Body of pancreas (tissue), 4 donors: ENCODE data around the gene SLC34A3. TPM values are rescaled to one million over a fixed set of nuclear protein-coding genes. Genes with fewer than 3 reads are reported as not detected.

Experiments
- ATAC-seq: fragments of 150-250 bp; one replicate; pipeline ENCODE4 v1.9.1; 2016
- DNase-seq, 4 donors: peaks; one replicate each; pipeline ENCODE4 v3.0.0-alpha.2; 2019
- H3K27ac ChIP-seq, 4 donors: fragments of 200-600 bp; sonication (generic); 1 replicate in 3 of 4; 2 replicates in 1 of 4; pipeline versions ENCODE4 v1.5.1 to v1.6.1; 2016 to 2019; ENCODE audit warnings: mild to moderate bottlenecking in 1 of 4, mixed read lengths in 1 of 4, moderate library complexity in 1 of 4
- H3K27me3 ChIP-seq, 2 donors: fragments of 200-600 bp; sonication (generic); one replicate each; pipeline ENCODE4 v1.6.0; 2016; ENCODE audit warnings: mild to moderate bottlenecking in 1 of 2
- H3K36me3 ChIP-seq, 2 donors: fragments of 200-600 bp; sonication (generic); replicated peaks in 1 of 2; 2 replicates each; pipeline ENCODE4 v1.5.1; 2016; ENCODE audit warnings: low read depth in 2 of 2; ENCODE audit not compliant: insufficient read depth in 1 of 2
- H3K4me1 ChIP-seq: fragments of 200-600 bp; sonication (generic); one replicate; pipeline ENCODE4 v1.6.0; 2016
- H3K4me3 ChIP-seq, 2 donors: fragments of 200-600 bp; sonication (generic); 1 replicate in 1 of 2; 2 replicates in 1 of 2; pipeline ENCODE4 v1.5.1; 2016 to 2019
- H3K9me3 ChIP-seq, 3 donors: fragments of 200-600 bp; sonication (generic); 1 replicate in 2 of 3; 2 replicates in 1 of 3; pipeline ENCODE4 v1.5.1; 2016
- POLR2A ChIP-seq, 3 donors: fragments of 450-650 bp; IDR thresholded peaks; one replicate each; pipeline ENCODE4 v1.6.1; 2016; ENCODE audit warnings: antibody characterized with exemption in 3 of 3, mild to moderate bottlenecking in 2 of 3
- WGBS, 2 donors: methylation state at CpG; one replicate each; pipeline ENCODE4 v1.1.5; 2017; 5-methylcytosine and 5-hydroxymethylcytosine counted together
- intact Hi-C: fragments of 100-400 bp; cut with DNase I; formaldehyde crosslinking; loops from one replicate; pipeline ENCODE4 v1.15.1; 2023
- total RNA-seq, 2 donors: library from RNA; depleted of rRNA; stranded (reverse); fragments of >200 nt; gene quantifications; one replicate each; pipeline ENCODE4 v1.1.0, GENCODE V29; 2016
- TF ChIP-seq, protein P1 (sequence below), 7 experiments: fragments of 450-650 bp in 4 of 7; fragments of 200-600 bp in 3 of 7; sonication (generic) in 3 of 7; IDR thresholded peaks; one replicate each; pipeline ENCODE4 v1.5.1; 2016 to 2019; ENCODE audit warnings: antibody characterized with exemption in 7 of 7

The SLC34A3 gene
- total RNA-seq, 2 donors from 2014 or later: 0.33 TPM; not detected in 1

DNA sequence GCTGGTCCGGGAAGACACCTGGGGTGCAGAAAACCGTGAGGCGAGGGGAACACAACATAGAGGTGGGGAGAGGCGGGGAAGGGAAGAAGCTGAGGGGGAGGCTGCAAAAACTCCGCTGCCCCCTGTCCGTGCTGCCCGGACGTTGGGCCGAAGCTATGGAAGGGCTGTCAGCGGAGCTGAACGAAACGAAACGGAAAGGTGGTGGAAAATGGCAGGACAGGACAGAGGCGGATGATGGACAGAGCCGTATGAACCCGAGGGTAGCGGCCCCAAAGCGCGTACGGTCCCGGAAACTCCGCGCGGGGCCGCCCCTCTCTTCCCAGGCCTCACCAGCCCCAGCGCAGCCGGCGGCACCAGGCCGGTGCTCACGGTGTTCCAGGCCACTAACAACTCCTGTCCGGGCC, 42.6 kb upstream of the SLC34A3 start:
- no peak for DNase-seq
- Histone ChIP-seq H3K27me3 (no peaks in the 10 kb centered on the region), H3K27ac (peak overlapping the region; percentile 93 to 99 (median 95)), H3K4me1 (peaks cover 68% of the 10 kb centered on the region), H3K4me3 (peak overlapping the region; percentile 79 to 90), H3K9me3 (no peaks in the 10 kb centered on the region), H3K36me3 (peaks cover 8 to 11% of the 10 kb centered on the region in 2 donors)
- TF ChIP-seq POLR2A (IDR thresholded peaks at IDR 0.05): no peak
- TF ChIP-seq, protein P1, sequence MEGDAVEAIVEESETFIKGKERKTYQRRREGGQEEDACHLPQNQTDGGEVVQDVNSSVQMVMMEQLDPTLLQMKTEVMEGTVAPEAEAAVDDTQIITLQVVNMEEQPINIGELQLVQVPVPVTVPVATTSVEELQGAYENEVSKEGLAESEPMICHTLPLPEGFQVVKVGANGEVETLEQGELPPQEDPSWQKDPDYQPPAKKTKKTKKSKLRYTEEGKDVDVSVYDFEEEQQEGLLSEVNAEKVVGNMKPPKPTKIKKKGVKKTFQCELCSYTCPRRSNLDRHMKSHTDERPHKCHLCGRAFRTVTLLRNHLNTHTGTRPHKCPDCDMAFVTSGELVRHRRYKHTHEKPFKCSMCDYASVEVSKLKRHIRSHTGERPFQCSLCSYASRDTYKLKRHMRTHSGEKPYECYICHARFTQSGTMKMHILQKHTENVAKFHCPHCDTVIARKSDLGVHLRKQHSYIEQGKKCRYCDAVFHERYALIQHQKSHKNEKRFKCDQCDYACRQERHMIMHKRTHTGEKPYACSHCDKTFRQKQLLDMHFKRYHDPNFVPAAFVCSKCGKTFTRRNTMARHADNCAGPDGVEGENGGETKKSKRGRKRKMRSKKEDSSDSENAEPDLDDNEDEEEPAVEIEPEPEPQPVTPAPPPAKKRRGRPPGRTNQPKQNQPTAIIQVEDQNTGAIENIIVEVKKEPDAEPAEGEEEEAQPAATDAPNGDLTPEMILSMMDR (IDR thresholded peaks at IDR 0.05): no peak
- ATAC-seq: no peak
- 1% methylated on average over 25 to 31 of the region's 31 CpGs for WGBS, 2 donors
- intact Hi-C loops: no loop called here

DNA sequence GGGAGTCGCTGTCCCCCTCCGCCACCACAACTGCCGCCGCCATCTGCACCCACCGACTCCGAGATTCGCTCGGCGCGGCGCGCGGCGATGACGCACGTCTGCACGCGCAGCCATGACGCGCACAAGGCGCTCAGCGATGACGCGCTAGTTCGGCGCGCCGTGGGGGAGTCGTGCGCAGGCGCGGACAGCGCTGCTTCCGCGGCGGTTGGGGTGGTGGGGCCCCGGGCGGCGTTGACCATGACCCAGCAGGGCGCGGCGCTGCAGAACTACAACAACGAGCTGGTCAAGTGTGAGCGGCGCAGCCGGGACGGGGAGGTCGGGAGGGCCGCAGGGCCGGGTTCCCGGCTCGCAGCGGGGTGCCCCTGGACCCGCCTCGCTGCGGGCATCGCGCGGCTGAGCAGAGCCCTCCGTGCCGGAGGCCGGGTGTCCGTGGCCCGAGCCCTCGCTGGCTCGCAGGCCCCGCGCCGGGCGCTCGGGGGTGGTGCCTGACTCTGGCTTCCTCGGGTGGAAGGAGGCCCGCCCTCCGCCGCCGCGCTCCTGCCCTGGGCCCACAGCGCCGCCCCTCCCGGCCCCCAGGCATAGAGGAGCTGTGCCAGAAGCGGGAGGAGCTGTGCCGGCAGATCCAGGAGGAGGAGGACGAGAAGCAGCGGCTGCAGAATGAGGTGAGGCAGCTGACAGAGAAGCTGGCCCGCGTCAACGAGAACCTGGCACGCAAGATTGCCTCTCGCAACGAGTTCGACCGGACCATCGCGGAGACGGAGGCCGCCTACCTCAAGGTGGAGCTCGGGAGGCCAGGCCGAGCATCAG, 42.0 kb upstream of the SLC34A3 start, which contains the start of the genes ANAPC2 and SSNA1:
TSS of gene ANAPC2 (minus strand) at position 71 of the 807 bp plus-strand sequence. CDS start at position 43, 28 bp downstream.
TSS of gene SSNA1 (plus strand) at position 187 of the 807 bp plus-strand sequence. CDS start at position 238, 51 bp downstream.
- intact Hi-C loops: no loop called here
- Histone ChIP-seq H3K27ac (peak within 1 kb of the TSS; percentile 93 to 99 (median 95)), H3K4me3 (peak within 1 kb of the TSS; percentile 79 to 90), H3K27me3 (no peaks in the 10 kb centered on the region), H3K4me1 (peaks cover 74% of the 10 kb centered on the region), H3K9me3 (no peaks in the 10 kb centered on the region), H3K36me3 (peaks cover 3 to 6% of the 10 kb centered on the region in 2 donors)
- DNase-seq (peak; percentile 94), ATAC-seq (peak; percentile 87)
- WGBS, 2 donors: 0% methylated on average over 6 to 94 of the region's 98 CpGs
- TF ChIP-seq, protein P1 (IDR thresholded peaks at IDR 0.05): peak in 4 of 7 experiments; percentile 49 to 63 (median 54)
- peak; percentile 86 to 87 (median 86) for TF ChIP-seq POLR2A (IDR thresholded peaks at IDR 0.05)

DNA sequence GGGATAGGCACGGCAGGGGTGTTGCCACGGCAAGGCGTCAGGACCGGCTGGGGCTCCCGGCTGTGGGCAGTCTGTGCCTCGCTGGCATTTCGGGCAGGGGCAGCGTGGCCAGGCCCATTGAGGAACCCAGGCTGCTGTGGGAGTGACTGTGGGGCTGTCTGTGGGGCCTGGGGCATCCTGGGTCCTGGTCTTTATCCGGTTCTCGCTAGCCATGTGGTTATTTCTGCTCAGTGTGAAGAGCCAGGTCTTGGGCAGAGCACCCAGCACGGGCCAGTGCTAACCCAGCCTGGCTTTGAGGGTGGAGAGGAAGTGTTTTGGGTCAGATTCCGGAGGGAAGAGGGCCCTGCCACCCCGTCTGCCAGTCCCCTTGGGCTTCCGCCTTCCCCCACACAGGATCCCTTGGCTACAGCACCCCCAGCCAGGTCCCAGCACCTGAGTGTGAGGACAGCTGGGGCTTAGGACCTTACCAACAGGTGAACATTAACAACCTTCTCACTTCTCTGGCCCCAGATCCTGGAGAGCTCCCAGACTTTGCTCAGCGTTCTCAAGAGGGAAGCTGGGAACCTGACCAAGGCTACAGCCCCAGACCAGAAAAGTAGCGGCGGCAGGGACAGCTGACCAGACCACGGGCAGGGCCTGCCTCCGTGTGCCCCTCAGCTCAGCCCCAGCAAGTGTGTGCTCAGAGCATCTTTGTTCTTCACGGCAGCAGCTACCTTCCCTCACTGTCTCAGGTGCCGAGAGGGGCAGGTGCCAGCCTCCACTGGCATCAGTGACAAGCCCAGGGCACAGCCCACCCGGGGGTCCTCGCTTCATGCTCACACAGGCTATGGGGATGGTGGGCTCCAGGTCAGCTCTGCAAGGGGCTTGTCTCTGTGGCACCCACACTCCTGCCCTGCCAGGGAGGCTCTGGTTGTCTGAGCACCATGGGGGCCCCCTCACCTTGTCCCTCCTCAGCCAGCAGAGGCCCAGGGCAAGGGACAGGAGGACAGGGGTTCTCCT, 41.1 kb upstream of the SLC34A3 start:
- H3K4me1 ChIP-seq: peaks cover 83% of the 10 kb centered on the region
- WGBS, 2 donors: 7 to 14% methylated on average over 3 to 23 of the region's 23 CpGs
- ATAC-seq (peak; percentile 3), DNase-seq (peak; percentile 50 to 68 (median 67))
- H3K36me3 ChIP-seq: peaks cover 0 to 4% of the 10 kb centered on the region in 2 donors
- no peaks in the 10 kb centered on the region for H3K27me3 ChIP-seq
- no peaks in the 10 kb centered on the region for H3K9me3 ChIP-seq
- TF ChIP-seq POLR2A (IDR thresholded peaks at IDR 0.05): no peak
- TF ChIP-seq, protein P1 (IDR thresholded peaks at IDR 0.05): peak in 1 of 7 experiments; percentile 23
- intact Hi-C loops: loop anchor here (5.0 kb wide), 1 partner anchor 43 kb away; the partner anchor contains the start of gene SLC34A3
- H3K27ac ChIP-seq: peak overlapping the region; percentile 93 to 99 (median 95)
- peak overlapping the region; percentile 79 to 90 for H3K4me3 ChIP-seq

DNA sequence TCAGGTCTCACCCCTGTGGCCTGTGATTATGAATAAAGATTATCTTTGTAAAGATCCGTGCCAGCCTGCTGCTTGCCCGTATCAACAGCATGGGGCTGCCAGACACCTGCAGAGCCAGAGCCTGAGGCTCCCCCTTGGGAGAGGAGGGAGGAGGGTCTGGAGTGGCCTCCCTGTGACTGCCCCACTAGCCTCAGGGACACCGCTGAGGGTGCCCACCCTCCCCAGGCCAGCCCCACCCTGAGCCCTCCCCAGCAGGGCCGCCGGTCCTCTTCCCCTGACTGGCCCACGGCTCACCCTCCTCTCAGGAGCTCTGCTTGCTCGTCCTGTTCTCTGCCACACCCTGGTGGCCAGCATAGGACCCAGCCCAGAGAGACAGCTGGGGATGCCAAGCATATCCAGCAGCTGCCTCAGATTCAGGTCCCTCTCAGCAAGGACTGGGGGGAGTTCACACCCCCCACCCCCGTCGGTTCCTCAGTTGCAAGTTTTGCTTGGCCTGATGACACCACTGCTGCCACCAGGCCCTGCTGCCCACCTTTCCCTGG, 40.3 kb upstream of the SLC34A3 start:
- H3K27me3 ChIP-seq: no peaks in the 10 kb centered on the region
- no peaks in the 10 kb centered on the region for H3K9me3 ChIP-seq
- H3K4me1 ChIP-seq: peaks cover 91% of the 10 kb centered on the region
- H3K27ac ChIP-seq: peak overlapping the region; percentile 93 to 99 (median 95)
- ATAC-seq: no peak
- peak in 2 of 4 donors; percentile 47 to 57 for DNase-seq
- TF ChIP-seq POLR2A (IDR thresholded peaks at IDR 0.05): no peak
- TF ChIP-seq, protein P1 (IDR thresholded peaks at IDR 0.05): peak in 4 of 7 experiments; percentile 24 to 38 (median 26)
- no peak overlapping the region for H3K4me3 ChIP-seq
- intact Hi-C loops: loop anchor here (5.0 kb wide), 1 partner anchor 42 kb away; the partner anchor contains the start of gene SLC34A3
- H3K36me3 ChIP-seq: peaks cover 0 to 3% of the 10 kb centered on the region in 2 donors
- 20 to 25% methylated on average over 1 to 9 of the region's 9 CpGs for WGBS, 2 donors
